Esophagus muscularis mucosa (tissue), 3 donors: Measurements from ENCODE around the gene SLC8A1.
"Not testable (repeated sequence)": the region's sequence is repeated elsewhere in the genome, so short reads cannot be mapped to it uniquely, and the experiment has no call there.

Source experiments
- POLR2A ChIP-seq: fragments of 450-650 bp; IDR thresholded peaks from one replicate; pipeline ENCODE4 v1.6.1; 2017; ENCODE audit warnings: antibody characterized with exemption, moderate library complexity, mild to moderate bottlenecking, low read depth
- POLR2AphosphoS5 ChIP-seq, 2 donors: sonication (generic); formaldehyde crosslinking; IDR thresholded peaks; one replicate each; pipeline ENCODE4 v1.6.1; 2017; ENCODE audit warnings: antibody characterized with exemption in 2 of 2
- TF ChIP-seq, protein P1 (sequence below), 3 experiments: fragments of 200-600 bp in 2 of 3; fragments of 450-650 bp in 1 of 3; sonication (generic) in 2 of 3; IDR thresholded peaks; one replicate each; pipeline ENCODE4 v1.5.1; 2017 to 2019; ENCODE audit warnings: antibody characterized with exemption in 3 of 3, mild to moderate bottlenecking in 2 of 3, moderate library complexity in 1 of 3

DNA sequence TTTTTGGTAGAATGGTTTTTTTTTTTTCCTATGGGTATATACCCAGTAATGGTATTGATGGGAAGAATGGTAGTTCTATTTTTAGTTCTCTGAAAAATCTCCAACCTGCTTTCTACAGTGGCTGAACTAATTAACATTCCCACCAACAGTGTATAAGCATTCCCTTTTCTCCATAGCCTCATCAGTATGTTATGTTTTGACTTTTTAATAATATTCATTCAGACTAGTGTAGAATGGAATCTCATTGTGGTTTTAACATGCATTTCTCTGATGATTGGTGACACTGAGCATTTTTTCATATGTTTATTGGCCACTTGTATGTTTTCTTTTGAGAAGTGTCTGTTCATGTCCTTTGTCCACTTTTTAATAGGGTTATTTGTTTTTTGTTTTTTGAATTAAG, 378.6 kb downstream of the SLC8A1 start:
- TF ChIP-seq POLR2A; POLR2AphosphoS5 (IDR thresholded peaks at IDR 0.05): not testable (repeated sequence)
- TF ChIP-seq, protein P1, sequence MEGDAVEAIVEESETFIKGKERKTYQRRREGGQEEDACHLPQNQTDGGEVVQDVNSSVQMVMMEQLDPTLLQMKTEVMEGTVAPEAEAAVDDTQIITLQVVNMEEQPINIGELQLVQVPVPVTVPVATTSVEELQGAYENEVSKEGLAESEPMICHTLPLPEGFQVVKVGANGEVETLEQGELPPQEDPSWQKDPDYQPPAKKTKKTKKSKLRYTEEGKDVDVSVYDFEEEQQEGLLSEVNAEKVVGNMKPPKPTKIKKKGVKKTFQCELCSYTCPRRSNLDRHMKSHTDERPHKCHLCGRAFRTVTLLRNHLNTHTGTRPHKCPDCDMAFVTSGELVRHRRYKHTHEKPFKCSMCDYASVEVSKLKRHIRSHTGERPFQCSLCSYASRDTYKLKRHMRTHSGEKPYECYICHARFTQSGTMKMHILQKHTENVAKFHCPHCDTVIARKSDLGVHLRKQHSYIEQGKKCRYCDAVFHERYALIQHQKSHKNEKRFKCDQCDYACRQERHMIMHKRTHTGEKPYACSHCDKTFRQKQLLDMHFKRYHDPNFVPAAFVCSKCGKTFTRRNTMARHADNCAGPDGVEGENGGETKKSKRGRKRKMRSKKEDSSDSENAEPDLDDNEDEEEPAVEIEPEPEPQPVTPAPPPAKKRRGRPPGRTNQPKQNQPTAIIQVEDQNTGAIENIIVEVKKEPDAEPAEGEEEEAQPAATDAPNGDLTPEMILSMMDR (IDR thresholded peaks at IDR 0.05), result not testable (repeated sequence)
